HG03139 (cell line): ENCODE data around the gene ERVW-1.

Experiments
- ATAC-seq: cut with Tn5 transposase; IDR thresholded peaks from one replicate; pipeline ENCODE4 v1.9.1; 2021; ENCODE audit not compliant: unreplicated experiment

Gene ERVW-1

GRCh38 chr7:92425311-92425947 is 52.3 kb downstream of the ERVW-1 start:
- ATAC-seq = no peak

- ATAC-seq = no peak
These were observed 54.0 kb downstream of the ERVW-1 start for GRCh38 chr7:92423710-92424131.

GRCh38 chr7:92422926-92423325 is 54.8 kb downstream of the ERVW-1 start:
- ATAC-seq = no peak

DNA sequence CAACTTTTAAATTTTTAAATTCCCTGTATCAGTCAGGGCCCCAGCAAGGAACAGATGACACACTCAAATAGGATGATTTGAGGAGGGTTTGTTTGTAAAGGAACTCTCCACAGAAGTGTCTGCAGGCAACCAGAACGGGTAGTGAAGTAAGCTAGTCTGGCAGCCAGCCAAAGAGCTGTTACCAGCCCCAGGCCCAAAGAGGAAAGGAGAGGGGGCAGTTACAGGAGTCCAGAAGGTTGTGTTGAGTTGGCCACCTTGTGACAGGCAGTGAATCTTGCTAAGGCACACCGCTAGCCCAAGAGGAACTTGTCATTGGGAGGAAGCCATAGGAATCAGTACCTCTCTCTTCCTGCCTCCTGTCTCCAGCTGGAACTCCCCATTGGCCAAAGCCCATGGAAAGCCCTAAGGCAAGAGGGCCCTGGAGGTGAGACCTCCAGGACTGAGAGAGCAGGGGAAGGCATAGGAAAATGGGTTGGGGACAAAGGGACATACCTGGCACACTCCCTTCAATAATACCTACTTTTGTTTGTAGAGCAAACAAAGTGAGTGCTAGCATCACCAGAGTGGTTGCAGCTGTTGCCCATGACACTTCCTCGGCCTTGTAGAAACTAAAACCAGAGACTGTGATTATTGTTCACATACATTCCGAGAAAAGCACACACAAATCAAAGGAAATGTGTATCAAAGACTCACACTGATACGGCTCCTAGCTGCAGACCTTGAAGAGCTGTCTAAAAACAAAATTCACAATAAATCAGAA is 55.9 kb downstream of the ERVW-1 start:
- ATAC-seq = no peak
